PC-3 (cell line): Measurements from ENCODE around the gene HNRNPU. TPM values are rescaled to one million over a fixed set of nuclear protein-coding genes. Genes with fewer than 3 reads are reported as not detected.

Source experiments
- ATAC-seq: fragments of 200-7000 bp; cut with Tn5 transposase; 2 replicates; pipeline ENCODE4 v1.9.1; 2020; ENCODE audit warnings: mild to moderate bottlenecking, moderate library complexity
- BruUV-seq: library from RNA; stranded (reverse); fragments of 400-500 nt; replicated peaks from 2 replicates; lab custom pipeline; 2021; lab: Mats Ljungman, UMichigan
- CTCF ChIA-PET: fragments of 300-600 bp; sonication (Branson Sonifier 250); formaldehyde crosslinking; loops from one replicate; lab custom pipeline; 2022; ENCODE audit warnings: antibody characterized with exemption; lab: Charles Lee
- POLR2A ChIA-PET: fragments of 300-600 bp; sonication (Branson Sonifier 250); formaldehyde crosslinking; loops from one replicate; lab custom pipeline; 2022; ENCODE audit warnings: antibody characterized with exemption; ENCODE audit not compliant: unreplicated experiment; lab: Charles Lee
- DNase-seq: peaks from one replicate; pipeline ENCODE4 v3.0.0-alpha.2; 2015
- H2AFZ ChIP-seq: fragments of 300-600 bp; sonication (generic); 2 replicates; pipeline ENCODE4 v1.6.0; 2016; ENCODE audit warnings: antibody characterized with exemption, low read length
- H3F3A ChIP-seq: fragments of 300-600 bp; sonication (generic); one replicate; pipeline ENCODE4 v1.6.0; 2017; ENCODE audit warnings: antibody characterized with exemption, low read length, control low read depth, mild to moderate bottlenecking; ENCODE audit not compliant: unreplicated experiment
- H3K27ac ChIP-seq: fragments of 300-600 bp; sonication (generic); 2 replicates; pipeline ENCODE4 v1.5.1; 2016; ENCODE audit warnings: mild to moderate bottlenecking, low read length
- H3K27me3 ChIP-seq: fragments of 300-600 bp; sonication (generic); 2 replicates; pipeline ENCODE4 v1.6.1; 2016; ENCODE audit warnings: low read length, mixed read lengths
- H3K36me3 ChIP-seq: fragments of 300-600 bp; sonication (generic); 2 replicates; pipeline ENCODE4 v1.6.1; 2016; ENCODE audit warnings: low read depth, mixed run types, low read length, mixed read lengths
- H3K4me1 ChIP-seq: fragments of 300-600 bp; sonication (generic); 2 replicates; pipeline ENCODE4 v1.5.1; 2016; ENCODE audit warnings: low read length; ENCODE audit not compliant: insufficient read depth
- H3K4me2 ChIP-seq: fragments of 300-600 bp; sonication (generic); 2 replicates; pipeline ENCODE4 v1.6.0; 2016; ENCODE audit warnings: low read length
- H3K4me3 ChIP-seq: fragments of 300-600 bp; sonication (generic); 2 replicates; pipeline ENCODE4 v1.5.1; 2016; ENCODE audit warnings: mild to moderate bottlenecking, low read length, mixed read lengths
- H3K79me2 ChIP-seq: fragments of 300-600 bp; sonication (generic); 2 replicates; pipeline ENCODE4 v1.6.1; 2017; ENCODE audit warnings: low read length, mixed read lengths
- H3K9ac ChIP-seq: fragments of 300-600 bp; sonication (generic); 2 replicates; pipeline ENCODE4 v1.6.0; 2016; ENCODE audit warnings: mild to moderate bottlenecking, low read length
- H3K9me2 ChIP-seq: fragments of 300-600 bp; sonication (generic); replicated peaks from 2 replicates; pipeline ENCODE4 v1.6.1; 2016; ENCODE audit warnings: mixed run types, low read length, mixed read lengths
- H3K9me3 ChIP-seq: fragments of 300-600 bp; sonication (generic); 2 replicates; pipeline ENCODE4 v1.6.1; 2016; ENCODE audit warnings: low read length, mixed read lengths
- H4K20me1 ChIP-seq: fragments of 300-600 bp; sonication (generic); 2 replicates; pipeline ENCODE4 v1.6.1; 2016; ENCODE audit warnings: low read length, mixed read lengths
- EZH2 ChIP-seq: fragments of 300-600 bp; sonication (generic); IDR thresholded peaks from one replicate; pipeline ENCODE4 v1.6.1; 2017; ENCODE audit warnings: antibody characterized with exemption, mild to moderate bottlenecking, low read length; ENCODE audit not compliant: unreplicated experiment
- EZH2phosphoT487 ChIP-seq: fragments of 300-600 bp; sonication (generic); IDR thresholded peaks from 2 replicates; pipeline ENCODE4 v1.6.1; 2018; ENCODE audit warnings: mild to moderate bottlenecking, antibody characterized with exemption, low read length, borderline replicate concordance
- intact Hi-C: fragments of 100-400 bp; cut with micrococcal nuclease; formaldehyde crosslinking; loops from 2 replicates; pipeline ENCODE4 v1.9.0; 2023
- total RNA-seq: library from RNA; depleted of rRNA; stranded (reverse); fragments of >200 nt; gene quantifications from 2 replicates; pipeline ENCODE4 v1.2.3, GENCODE V29; 2014
- TF ChIP-seq, protein P1 (sequence below): fragments of 300-600 bp; sonication (generic); conservative IDR thresholded peaks from 2 replicates; pipeline ENCODE4 v1.5.1; 2017; ENCODE audit warnings: antibody characterized with exemption, low read depth, mild to moderate bottlenecking, low read length

The HNRNPU gene
- total RNA-seq, 1 experiment from 2014 or later = 431 TPM

DNA sequence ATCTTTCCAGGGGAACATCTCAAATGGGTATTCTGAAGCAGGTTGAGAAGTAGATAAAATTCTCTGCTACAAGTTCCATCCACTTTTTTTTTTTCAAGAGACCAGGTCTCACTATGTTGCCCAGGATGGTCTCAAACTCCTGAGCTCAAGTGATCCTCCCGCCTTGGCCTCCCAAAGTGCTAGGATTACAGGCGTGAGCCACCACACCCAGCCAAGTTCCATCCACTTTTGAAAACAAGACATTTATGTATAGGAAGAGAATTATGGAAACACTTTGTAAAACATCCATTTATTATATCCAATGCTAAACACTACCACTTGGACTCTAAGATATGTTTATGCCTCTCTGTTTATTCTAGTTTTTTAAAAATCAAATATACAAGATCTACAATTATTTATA lies 13.4 kb downstream of the HNRNPU start:
- POLR2A ChIA-PET = no interaction called here
- no peak for ATAC-seq

DNA sequence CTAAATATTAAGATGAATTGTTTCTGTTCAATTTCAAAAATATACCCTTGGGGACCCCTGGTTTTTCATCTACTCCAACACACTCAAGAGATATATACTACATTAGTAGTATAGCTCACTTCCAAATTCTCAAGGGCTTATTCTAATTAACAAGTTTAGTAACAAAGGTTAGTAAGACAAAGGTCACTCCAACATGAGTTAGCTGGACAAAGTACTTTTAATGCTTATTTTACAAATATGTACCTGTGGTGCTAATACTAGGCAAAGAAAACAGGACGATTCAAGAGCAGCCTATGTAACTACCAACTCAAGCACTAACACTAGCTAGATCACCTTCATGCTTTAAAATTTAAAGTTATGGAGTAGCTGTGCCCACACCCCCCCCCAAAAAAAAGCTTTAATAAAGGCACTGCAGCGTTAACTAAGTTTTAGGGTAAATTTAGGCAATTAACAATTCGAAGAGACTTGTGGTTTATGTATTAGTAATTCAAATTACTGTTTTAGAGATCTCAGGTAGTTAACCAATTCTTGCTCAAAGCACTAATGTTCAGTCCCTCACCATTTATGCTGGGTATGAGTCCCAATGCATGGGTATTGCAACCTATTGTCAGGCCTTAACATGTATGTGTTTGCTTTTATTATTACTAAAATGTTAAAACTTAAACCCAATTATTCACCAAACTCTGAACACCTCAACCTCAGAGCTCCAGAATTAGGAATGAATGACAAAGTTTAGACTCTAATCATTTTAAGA lies 14.1 kb downstream of the HNRNPU start:
- CTCF ChIA-PET = no interaction called here
- no peak overlapping the region for H3K27ac ChIP-seq
- H3K9me2 ChIP-seq = no peaks in the 10 kb centered on the region
- H3K4me2 ChIP-seq = no peak overlapping the region
- no peak overlapping the region for H2AFZ ChIP-seq
- TF ChIP-seq, protein P1, sequence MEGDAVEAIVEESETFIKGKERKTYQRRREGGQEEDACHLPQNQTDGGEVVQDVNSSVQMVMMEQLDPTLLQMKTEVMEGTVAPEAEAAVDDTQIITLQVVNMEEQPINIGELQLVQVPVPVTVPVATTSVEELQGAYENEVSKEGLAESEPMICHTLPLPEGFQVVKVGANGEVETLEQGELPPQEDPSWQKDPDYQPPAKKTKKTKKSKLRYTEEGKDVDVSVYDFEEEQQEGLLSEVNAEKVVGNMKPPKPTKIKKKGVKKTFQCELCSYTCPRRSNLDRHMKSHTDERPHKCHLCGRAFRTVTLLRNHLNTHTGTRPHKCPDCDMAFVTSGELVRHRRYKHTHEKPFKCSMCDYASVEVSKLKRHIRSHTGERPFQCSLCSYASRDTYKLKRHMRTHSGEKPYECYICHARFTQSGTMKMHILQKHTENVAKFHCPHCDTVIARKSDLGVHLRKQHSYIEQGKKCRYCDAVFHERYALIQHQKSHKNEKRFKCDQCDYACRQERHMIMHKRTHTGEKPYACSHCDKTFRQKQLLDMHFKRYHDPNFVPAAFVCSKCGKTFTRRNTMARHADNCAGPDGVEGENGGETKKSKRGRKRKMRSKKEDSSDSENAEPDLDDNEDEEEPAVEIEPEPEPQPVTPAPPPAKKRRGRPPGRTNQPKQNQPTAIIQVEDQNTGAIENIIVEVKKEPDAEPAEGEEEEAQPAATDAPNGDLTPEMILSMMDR = no peak
- TF ChIP-seq EZH2 (no peak), EZH2phosphoT487 (no peak)
- peaks cover 29% of the 10 kb centered on the region for H4K20me1 ChIP-seq
- peaks cover 4% of the 10 kb centered on the region for H3F3A ChIP-seq
- no peaks in the 10 kb centered on the region for H3K9me3 ChIP-seq
- no peaks in the 10 kb centered on the region for H3K27me3 ChIP-seq
- no peaks in the 10 kb centered on the region for H3K4me1 ChIP-seq
- peaks cover 94% of the 10 kb centered on the region for H3K36me3 ChIP-seq
- H3K9ac ChIP-seq = no peak overlapping the region
- H3K79me2 ChIP-seq = peaks cover 36% of the 10 kb centered on the region
- POLR2A ChIA-PET = interaction anchor here (0.7 kb wide), 1 partner anchor 49 kb away, joined by 7 read pairs; no protein-coding TSS in a partner anchor
- ATAC-seq = no peak
- intact Hi-C loops = no loop called here
- no peak overlapping the region for H3K4me3 ChIP-seq
- no TSS peak for BruUV-seq
- no peak for DNase-seq

More for the DNA sequence above, 13.4 kb downstream of the HNRNPU start:
- Histone ChIP-seq H3K9me3 (no peaks in the 10 kb centered on the region), H3K4me1 (no peaks in the 10 kb centered on the region), H3F3A (peaks cover 4% of the 10 kb centered on the region), H3K4me2 (no peak overlapping the region), H3K79me2 (peaks cover 42% of the 10 kb centered on the region), H3K36me3 (peaks cover 96% of the 10 kb centered on the region), H3K27me3 (no peaks in the 10 kb centered on the region), H3K4me3 (no peak overlapping the region), H3K27ac (no peak overlapping the region), H4K20me1 (peaks cover 35% of the 10 kb centered on the region), H2AFZ (no peak overlapping the region), H3K9ac (no peak overlapping the region), H3K9me2 (no peaks in the 10 kb centered on the region)
- intact Hi-C loops = no loop called here
- BruUV-seq = no TSS peak
- DNase-seq = no peak
- TF ChIP-seq, protein P1 = no peak
- no peak for TF ChIP-seq EZH2
- TF ChIP-seq EZH2phosphoT487 = no peak
- CTCF ChIA-PET = no interaction called here

- Histone ChIP-seq H3K9me2 (no peaks in the 10 kb centered on the region), H3K9ac (no peak overlapping the region), H3K4me1 (no peaks in the 10 kb centered on the region), H3K27me3 (no peaks in the 10 kb centered on the region), H3K4me2 (no peak overlapping the region), H4K20me1 (peaks cover 24% of the 10 kb centered on the region), H3K4me3 (no peak overlapping the region), H2AFZ (no peak overlapping the region), H3K79me2 (peaks cover 29% of the 10 kb centered on the region), H3K9me3 (no peaks in the 10 kb centered on the region), H3K27ac (no peak overlapping the region), H3F3A (peaks cover 4% of the 10 kb centered on the region), H3K36me3 (peaks cover 93% of the 10 kb centered on the region)
- POLR2A ChIA-PET = no interaction called here
- CTCF ChIA-PET = no interaction called here
- DNase-seq (no peak), ATAC-seq (no peak)
- intact Hi-C loops = no loop called here
- BruUV-seq = no TSS peak
- TF ChIP-seq EZH2phosphoT487 = no peak
- TF ChIP-seq EZH2 = no peak
- TF ChIP-seq, protein P1 = no peak
Measured at GRCh38 chr1:244849189-244849866, 15.0 kb downstream of the HNRNPU start.
